SIG-M5 treated with dmso at 0.1 percent for 504 hours (cell line): ENCODE measurements around the gene KRTAP10-12.
"Not testable (repeated sequence)": the region's sequence is repeated elsewhere in the genome, so short reads cannot be mapped to it uniquely, and the experiment has no call there.

Experiments
- DNase-seq: peaks from one replicate; lab custom pipeline; 2025; ENCODE audit not compliant: unreplicated experiment; lab: John Stamatoyannopoulos, UW

The KRTAP10-12 gene

GRCh38 chr21:44697172-44697810 lies at the start of gene KRTAP10-12:
TSS of gene KRTAP10-12 (plus strand) at chr21:44697172. CDS start at chr21:44697202, 30 bp downstream.
- not testable (repeated sequence) for DNase-seq

GRCh38 chr21:44647222-44647552 lies 49.8 kb upstream of the KRTAP10-12 start:
- DNase-seq = no peak

- no peak for DNase-seq
These were observed 48.2 kb upstream of the KRTAP10-12 start for GRCh38 chr21:44648557-44649311.

GRCh38 chr21:44649521-44650100 lies 47.4 kb upstream of the KRTAP10-12 start:
- no peak for DNase-seq

- no peak for DNase-seq
These were observed 46.6 kb upstream of the KRTAP10-12 start for GRCh38 chr21:44650265-44650972.

GRCh38 chr21:44650973-44651675 lies 45.8 kb upstream of the KRTAP10-12 start:
- DNase-seq = no peak

GRCh38 chr21:44653123-44653522 lies 43.8 kb upstream of the KRTAP10-12 start:
- DNase-seq = no peak

GRCh38 chr21:44653656-44654575 lies 43.1 kb upstream of the KRTAP10-12 start:
- DNase-seq = no peak

- DNase-seq = no peak
These were observed 42.3 kb upstream of the KRTAP10-12 start, which contains the start of gene KRTAP12-4 for GRCh38 chr21:44654576-44655175. TSS of gene KRTAP12-4 (minus strand) at chr21:44654659. CDS start at chr21:44654614, 45 bp downstream.

- DNase-seq = no peak
These were observed 40.1 kb upstream of the KRTAP10-12 start for GRCh38 chr21:44656868-44657267.

- DNase-seq = no peak
These were observed 39.1 kb upstream of the KRTAP10-12 start, which contains the start of gene KRTAP12-3 for GRCh38 chr21:44657635-44658540. TSS of gene KRTAP12-3 (plus strand) at chr21:44657932. CDS start at chr21:44657980, 48 bp downstream.

- no peak for DNase-seq
These were observed 38.4 kb upstream of the KRTAP10-12 start for GRCh38 chr21:44658541-44658910.

- DNase-seq = no peak
These were observed 37.9 kb upstream of the KRTAP10-12 start for GRCh38 chr21:44658913-44659595.

GRCh38 chr21:44661567-44661966 lies 35.4 kb upstream of the KRTAP10-12 start:
- not testable (repeated sequence) for DNase-seq

GRCh38 chr21:44664691-44665090 lies 32.3 kb upstream of the KRTAP10-12 start:
- DNase-seq = no peak

- DNase-seq = no peak
These were observed 30.3 kb upstream of the KRTAP10-12 start, which contains the start of gene KRTAP12-2 for GRCh38 chr21:44666401-44667320. TSS of gene KRTAP12-2 (minus strand) at chr21:44666927. CDS start at chr21:44666886, 41 bp downstream.

GRCh38 chr21:44667612-44668011 lies 29.4 kb upstream of the KRTAP10-12 start:
- no peak for DNase-seq
